NCI-H82 (cell line): ENCODE measurements around the gene PDCD2L.
"Not testable (repeated sequence)": the region's sequence is repeated elsewhere in the genome, so short reads cannot be mapped to it uniquely, and the experiment has no call there.

Experiments used
- DNase-seq: peaks from one replicate; lab custom pipeline; 2025; lab: John Stamatoyannopoulos, UW

Gene PDCD2L

DNA sequence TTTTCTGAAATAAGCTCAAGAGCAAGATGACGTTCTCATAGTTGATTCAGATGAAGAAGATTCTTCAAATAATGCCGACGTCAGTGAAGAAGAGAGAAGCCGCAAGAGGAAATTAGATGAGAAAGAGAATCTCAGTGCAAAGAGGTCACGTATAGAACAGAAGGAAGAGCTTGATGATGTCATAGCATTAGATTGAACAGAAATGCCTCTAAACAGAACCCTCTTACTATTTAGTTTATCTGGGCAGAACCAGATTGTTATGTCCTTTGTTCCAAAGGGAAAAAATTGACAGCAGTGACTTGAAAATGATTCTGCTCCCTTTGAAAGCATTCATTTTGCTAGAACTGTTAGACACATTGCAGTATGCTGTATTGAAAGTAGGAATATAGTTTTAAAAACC lies 64.8 kb downstream of the PDCD2L start:
- not testable (repeated sequence) for DNase-seq

DNA sequence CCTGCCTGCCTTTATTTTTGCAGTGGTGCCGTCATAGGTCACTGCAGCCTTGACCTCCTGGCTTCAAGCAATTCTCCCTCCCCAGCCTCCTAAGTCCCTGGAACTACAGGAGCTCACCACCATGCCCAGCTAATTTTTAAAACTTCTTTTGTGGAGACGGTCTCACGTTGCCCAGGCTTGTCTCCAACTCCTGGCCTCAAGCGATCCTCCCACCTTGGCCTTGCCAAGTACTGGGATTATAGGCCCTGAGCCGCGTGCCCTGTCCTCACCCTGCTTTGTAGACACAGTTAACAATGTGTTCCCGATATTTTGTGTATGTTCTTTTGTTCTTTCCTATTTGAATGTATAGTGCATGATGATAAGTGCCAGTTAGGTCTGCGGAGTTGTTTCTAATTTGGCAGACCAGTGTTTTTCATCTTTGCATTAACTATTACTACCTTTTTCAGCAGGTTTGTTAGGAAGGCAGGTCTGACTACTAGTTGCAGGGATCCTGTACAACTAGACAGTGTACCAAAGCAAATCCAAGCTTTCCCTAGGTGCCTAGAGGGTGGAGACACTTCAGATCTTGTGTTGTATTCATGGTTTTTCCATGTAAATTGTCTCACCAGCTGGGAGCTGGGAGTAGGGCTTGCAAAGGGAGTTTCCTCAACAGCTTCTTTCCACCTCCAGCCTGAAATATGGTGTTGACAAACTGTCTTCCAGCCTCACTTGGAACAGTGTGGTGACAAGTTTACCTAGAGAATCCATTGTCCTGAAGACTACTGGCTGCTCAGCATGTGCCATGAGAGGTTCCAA lies 67.9 kb downstream of the PDCD2L start:
- DNase-seq = no peak

DNA sequence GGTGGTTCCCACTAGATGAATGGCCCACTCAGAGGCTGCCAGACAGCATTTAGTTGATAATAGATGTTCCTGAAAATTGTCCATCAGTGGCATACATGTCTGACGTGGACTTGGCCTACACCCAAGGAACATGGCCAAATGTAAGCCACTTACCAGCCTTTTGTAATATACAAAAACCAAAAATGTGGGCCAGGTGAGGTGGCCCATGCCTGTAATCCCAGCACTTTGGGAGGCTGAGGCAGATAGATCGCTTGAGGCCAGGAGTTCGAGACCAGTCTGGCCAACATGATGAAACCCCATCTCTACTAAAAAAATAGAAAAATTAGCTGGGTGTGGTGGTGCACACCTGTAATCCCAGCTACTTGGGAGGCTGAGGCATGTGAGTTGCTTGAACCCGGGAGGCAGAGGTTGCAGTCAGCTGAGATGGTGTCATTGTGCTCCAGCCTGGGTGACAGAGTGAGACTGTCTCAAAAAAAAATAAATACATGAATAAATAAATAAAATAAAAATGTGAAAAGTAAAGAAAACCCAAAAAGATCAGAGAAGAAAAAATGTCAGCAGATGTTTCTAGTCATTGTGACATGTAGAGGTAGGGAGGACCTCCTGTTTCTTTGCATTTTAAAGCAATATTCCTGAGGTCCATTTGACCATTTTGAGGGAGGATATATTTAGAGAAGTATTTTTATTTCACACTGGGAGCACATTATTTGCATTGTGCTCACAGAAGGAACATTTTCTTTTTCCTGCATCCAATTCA lies 70.2 kb downstream of the PDCD2L start:
- no peak for DNase-seq

DNA sequence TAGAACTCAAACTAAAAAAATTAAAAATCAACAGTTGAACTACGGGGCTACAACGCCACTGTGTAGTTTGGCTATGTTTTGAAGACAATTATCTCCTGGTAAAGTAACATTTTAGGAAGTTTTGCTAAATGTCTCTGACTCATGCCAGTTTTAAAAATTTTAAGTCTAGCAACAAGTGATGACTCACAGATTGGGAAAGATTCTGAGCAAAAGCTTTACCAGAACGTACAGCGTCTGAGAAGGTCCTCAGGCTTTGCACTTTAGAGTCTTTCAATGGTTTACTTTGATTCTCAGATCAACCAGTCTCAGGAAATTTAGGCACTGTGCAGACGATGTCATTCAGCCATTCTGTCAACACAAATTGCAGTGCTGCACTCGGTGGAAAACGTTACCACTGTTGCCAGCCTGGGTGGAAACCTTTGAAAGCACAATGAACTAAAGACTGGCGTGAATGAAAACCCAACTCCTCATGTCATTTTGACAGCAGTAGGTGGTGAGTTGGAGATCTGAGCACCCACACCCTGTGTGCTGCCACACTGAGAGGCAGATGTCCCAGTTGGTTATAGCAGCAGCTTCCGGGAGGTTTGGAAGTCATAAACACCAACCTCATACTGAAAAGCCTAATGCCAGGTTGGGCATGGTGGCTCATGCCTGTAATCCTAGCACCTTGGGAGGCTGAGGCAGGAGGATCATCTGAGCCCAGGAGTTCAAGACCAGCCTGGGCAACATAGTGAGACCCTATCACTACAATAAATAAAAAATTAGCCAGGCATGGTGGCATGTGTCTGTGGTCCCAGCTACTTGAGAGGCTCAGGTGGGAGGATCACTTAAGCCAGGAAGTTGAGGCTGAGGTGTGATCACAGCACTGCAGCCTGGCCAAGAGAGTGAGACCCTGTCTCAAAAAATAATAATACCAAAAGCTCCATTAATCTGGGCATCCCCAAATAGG lies 71.1 kb downstream of the PDCD2L start:
- no peak for DNase-seq
